HepG2 (cell line): Measurements from ENCODE around the gene TXNL4A. TPM values are rescaled to one million over a fixed set of nuclear protein-coding genes. Genes with fewer than 3 reads are reported as not detected.

Experiments
- CAMTA2 ChIP-seq: sonication (generic); formaldehyde crosslinking; IDR thresholded peaks from 2 replicates; pipeline ENCODE4 v1.4.0; 2020; ENCODE audit warnings: mild to moderate bottlenecking, missing genetic modification reagents, borderline replicate concordance
- ETV6 ChIP-seq: sonication (generic); formaldehyde crosslinking; conservative IDR thresholded peaks from 2 replicates; pipeline ENCODE4 v1.4.0; 2020; ENCODE audit warnings: missing genetic modification reagents
- GABPB1 ChIP-seq: IDR thresholded peaks from 2 replicates; pipeline ENCODE4 v1.6.1; 2016; ENCODE audit warnings: mild to moderate bottlenecking, missing genetic modification reagents, moderate library complexity, missing compliant biosample characterization
- HMG20A ChIP-seq: IDR thresholded peaks from 2 replicates; pipeline ENCODE4 v1.6.1; 2016; ENCODE audit warnings: borderline replicate concordance
- IKZF4 ChIP-seq: sonication (generic); formaldehyde crosslinking; IDR thresholded peaks from 2 replicates; pipeline ENCODE4 v1.5.1; 2020; ENCODE audit warnings: borderline replicate concordance, mild to moderate bottlenecking, low read depth, missing genetic modification reagents; ENCODE audit errors: not compliant biosample characterization
- MEIS2 ChIP-seq: sonication (generic); formaldehyde crosslinking; IDR thresholded peaks from 2 replicates; pipeline ENCODE4 v1.9.0; 2021; ENCODE audit warnings: mild to moderate bottlenecking, missing genetic modification reagents
- PRMT3 ChIP-seq: sonication (generic); formaldehyde crosslinking; IDR thresholded peaks from 2 replicates; pipeline ENCODE4 v1.8.1; 2022; ENCODE audit warnings: low read depth, mild to moderate bottlenecking, moderate library complexity, missing genetic modification reagents, borderline replicate concordance
- TARDBP ChIP-seq: sonication (generic); formaldehyde crosslinking; IDR thresholded peaks from 2 replicates; pipeline ENCODE4 v1.8.0; 2022; ENCODE audit warnings: mild to moderate bottlenecking, missing genetic modification reagents
- ZNF232 ChIP-seq: sonication (generic); formaldehyde crosslinking; IDR thresholded peaks from 2 replicates; pipeline ENCODE4 v1.4.0; 2020; ENCODE audit warnings: missing genetic modification reagents, borderline replicate concordance
- ZNF235 ChIP-seq: sonication (generic); formaldehyde crosslinking; IDR thresholded peaks from 2 replicates; pipeline ENCODE4 v1.8.1; 2023; ENCODE audit warnings: mild to moderate bottlenecking, missing genetic modification reagents, borderline replicate concordance
- ZNF354B ChIP-seq: sonication (generic); formaldehyde crosslinking; IDR thresholded peaks from 2 replicates; pipeline ENCODE4 v1.8.0; 2022; ENCODE audit warnings: mild to moderate bottlenecking, missing genetic modification reagents
- polyA plus RNA-seq, 8 experiments: library from polyadenylated mRNA; depleted of rRNA in 3 of 8; stranded (reverse) in 7 of 8; unstranded in 1 of 8; fragments of >200 nt; fragmentation: Illumina TruSeq in 4 of 8; extraction: Trizol in 4 of 8; gene quantifications; 2 replicates each; pipeline versions ENCODE4 v1.2.1 to v1.2.3, GENCODE V29; 2011 to 2016; ENCODE audit warnings: low read depth in 4 of 8, missing spikeins in 1 of 8, mixed read lengths in 1 of 8; ENCODE audit not compliant: insufficient read depth in 1 of 8
- total RNA-seq, 5 experiments: library from RNA; depleted of rRNA; stranded (reverse); fragments of >200 nt; fragmentation: Illumina TruSeq; extraction: Trizol; gene quantifications; 2 replicates each; pipeline ENCODE4 v1.2.3, GENCODE V29; 2016; ENCODE audit warnings: low read depth in 1 of 5
- TF ChIP-seq, protein P1 (sequence below): IDR thresholded peaks from 2 replicates; pipeline ENCODE4 v1.6.1; 2016; ENCODE audit warnings: low read depth, borderline replicate concordance
- TF ChIP-seq, protein P2 (sequence below): sonication (generic); formaldehyde crosslinking; IDR thresholded peaks from 2 replicates; pipeline ENCODE4 v1.4.0; 2020; ENCODE audit warnings: missing genetic modification reagents
- TF ChIP-seq, protein P3 (sequence below): sonication (generic); formaldehyde crosslinking; IDR thresholded peaks from 2 replicates; pipeline ENCODE4 v1.4.0; 2020; ENCODE audit warnings: missing genetic modification reagents, borderline replicate concordance
- TF ChIP-seq, protein P4 (sequence below): sonication (generic); formaldehyde crosslinking; IDR thresholded peaks from 2 replicates; pipeline ENCODE4 v1.5.1; 2020; ENCODE audit warnings: mild to moderate bottlenecking, missing genetic modification reagents, borderline replicate concordance
- TF ChIP-seq, protein P5 (sequence below): sonication (generic); formaldehyde crosslinking; IDR thresholded peaks from 2 replicates; pipeline ENCODE4 v1.8.0; 2022; ENCODE audit warnings: mild to moderate bottlenecking, missing genetic modification reagents
- TF ChIP-seq, protein P6 (sequence below): sonication (generic); IDR thresholded peaks from 2 replicates; pipeline ENCODE4 v1.6.1; 2016; ENCODE audit warnings: low read depth, borderline replicate concordance

The TXNL4A gene
- total and polyA plus RNA-seq, 2 of the 13 experiments (the other 11 are each of a cell fraction or from before 2014, with no cell fraction given), result 172 to 202 TPM

DNA sequence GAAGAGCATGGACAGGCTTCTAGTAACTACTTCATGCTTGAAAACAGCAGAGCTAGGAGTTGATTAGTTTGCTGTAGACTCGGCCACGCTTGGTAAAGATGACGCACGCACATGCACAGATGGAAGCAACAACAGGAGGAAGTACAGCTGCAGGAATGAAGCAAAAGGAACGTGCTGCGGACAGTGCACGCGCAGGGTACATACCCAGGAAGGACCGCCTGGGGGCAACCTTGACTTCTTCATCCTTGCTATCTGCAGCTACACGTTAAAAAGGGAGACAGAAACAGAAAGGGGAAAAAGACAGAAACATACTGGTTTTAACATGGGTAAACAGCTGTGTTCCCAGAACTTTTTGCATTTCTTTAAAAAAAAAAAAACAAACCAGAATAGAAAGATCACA is 54.6 kb downstream of the TXNL4A start (continued):
- TF ChIP-seq TARDBP, result no peak
- no peak for TF ChIP-seq HMG20A (CRISPR knock-in tag)
- TF ChIP-seq, protein P1, sequence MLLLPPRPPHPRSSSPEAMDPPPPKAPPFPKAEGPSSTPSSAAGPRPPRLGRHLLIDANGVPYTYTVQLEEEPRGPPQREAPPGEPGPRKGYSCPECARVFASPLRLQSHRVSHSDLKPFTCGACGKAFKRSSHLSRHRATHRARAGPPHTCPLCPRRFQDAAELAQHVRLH, result 0 out of 2 replicates have a peak, but pooled peaks have one; percentile 37
- no peak for TF ChIP-seq IKZF4 (CRISPR knock-in tag)
- TF ChIP-seq ZNF232 (CRISPR knock-in tag), result no peak
- TF ChIP-seq PRMT3 (CRISPR knock-in tag), result no peak
- TF ChIP-seq, protein P2, sequence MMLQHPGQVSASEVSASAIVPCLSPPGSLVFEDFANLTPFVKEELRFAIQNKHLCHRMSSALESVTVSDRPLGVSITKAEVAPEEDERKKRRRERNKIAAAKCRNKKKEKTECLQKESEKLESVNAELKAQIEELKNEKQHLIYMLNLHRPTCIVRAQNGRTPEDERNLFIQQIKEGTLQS (CRISPR knock-in tag), result no peak
- TF ChIP-seq MEIS2, result 0 out of 2 replicates have a peak, but pooled peaks have one; percentile 44
- TF ChIP-seq, protein P3, sequence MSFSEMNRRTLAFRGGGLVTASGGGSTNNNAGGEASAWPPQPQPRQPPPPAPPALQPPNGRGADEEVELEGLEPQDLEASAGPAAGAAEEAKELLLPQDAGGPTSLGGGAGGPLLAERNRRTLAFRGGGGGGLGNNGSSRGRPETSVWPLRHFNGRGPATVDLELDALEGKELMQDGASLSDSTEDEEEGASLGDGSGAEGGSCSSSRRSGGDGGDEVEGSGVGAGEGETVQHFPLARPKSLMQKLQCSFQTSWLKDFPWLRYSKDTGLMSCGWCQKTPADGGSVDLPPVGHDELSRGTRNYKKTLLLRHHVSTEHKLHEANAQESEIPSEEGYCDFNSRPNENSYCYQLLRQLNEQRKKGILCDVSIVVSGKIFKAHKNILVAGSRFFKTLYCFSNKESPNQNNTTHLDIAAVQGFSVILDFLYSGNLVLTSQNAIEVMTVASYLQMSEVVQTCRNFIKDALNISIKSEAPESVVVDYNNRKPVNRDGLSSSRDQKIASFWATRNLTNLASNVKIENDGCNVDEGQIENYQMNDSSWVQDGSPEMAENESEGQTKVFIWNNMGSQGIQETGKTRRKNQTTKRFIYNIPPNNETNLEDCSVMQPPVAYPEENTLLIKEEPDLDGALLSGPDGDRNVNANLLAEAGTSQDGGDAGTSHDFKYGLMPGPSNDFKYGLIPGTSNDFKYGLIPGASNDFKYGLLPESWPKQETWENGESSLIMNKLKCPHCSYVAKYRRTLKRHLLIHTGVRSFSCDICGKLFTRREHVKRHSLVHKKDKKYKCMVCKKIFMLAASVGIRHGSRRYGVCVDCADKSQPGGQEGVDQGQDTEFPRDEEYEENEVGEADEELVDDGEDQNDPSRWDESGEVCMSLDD (CRISPR knock-in tag), result no peak
- TF ChIP-seq, protein P4, sequence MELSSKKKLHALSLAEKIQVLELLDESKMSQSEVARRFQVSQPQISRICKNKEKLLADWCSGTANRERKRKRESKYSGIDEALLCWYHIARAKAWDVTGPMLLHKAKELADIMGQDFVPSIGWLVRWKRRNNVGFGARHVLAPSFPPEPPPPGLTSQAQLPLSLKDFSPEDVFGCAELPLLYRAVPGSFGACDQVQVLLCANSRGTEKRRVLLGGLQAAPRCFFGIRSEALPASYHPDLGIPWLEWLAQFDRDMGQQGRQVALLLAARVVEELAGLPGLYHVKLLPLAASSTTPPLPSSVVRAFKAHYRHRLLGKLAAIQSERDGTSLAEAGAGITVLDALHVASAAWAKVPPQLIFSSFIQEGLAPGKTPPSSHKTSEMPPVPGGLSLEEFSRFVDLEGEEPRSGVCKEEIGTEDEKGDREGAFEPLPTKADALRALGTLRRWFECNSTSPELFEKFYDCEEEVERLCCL (CRISPR knock-in tag), result no peak
- TF ChIP-seq, protein P5, sequence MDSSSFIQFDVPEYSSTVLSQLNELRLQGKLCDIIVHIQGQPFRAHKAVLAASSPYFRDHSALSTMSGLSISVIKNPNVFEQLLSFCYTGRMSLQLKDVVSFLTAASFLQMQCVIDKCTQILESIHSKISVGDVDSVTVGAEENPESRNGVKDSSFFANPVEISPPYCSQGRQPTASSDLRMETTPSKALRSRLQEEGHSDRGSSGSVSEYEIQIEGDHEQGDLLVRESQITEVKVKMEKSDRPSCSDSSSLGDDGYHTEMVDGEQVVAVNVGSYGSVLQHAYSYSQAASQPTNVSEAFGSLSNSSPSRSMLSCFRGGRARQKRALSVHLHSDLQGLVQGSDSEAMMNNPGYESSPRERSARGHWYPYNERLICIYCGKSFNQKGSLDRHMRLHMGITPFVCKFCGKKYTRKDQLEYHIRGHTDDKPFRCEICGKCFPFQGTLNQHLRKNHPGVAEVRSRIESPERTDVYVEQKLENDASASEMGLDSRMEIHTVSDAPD (CRISPR knock-in tag), result no peak
- TF ChIP-seq ZNF235, result no peak
- no peak for TF ChIP-seq CAMTA2 (CRISPR knock-in tag)
- TF ChIP-seq GABPB1 (CRISPR knock-in tag), result 0 out of 2 replicates have a peak, but pooled peaks have one; percentile 25
- TF ChIP-seq ZNF354B, result no peak
- TF ChIP-seq, protein P6, sequence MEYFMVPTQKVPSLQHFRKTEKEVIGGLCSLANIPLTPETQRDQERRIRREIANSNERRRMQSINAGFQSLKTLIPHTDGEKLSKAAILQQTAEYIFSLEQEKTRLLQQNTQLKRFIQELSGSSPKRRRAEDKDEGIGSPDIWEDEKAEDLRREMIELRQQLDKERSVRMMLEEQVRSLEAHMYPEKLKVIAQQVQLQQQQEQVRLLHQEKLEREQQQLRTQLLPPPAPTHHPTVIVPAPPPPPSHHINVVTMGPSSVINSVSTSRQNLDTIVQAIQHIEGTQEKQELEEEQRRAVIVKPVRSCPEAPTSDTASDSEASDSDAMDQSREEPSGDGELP, result peak; percentile 58; the same call in 1 of the 2 replicates
- TF ChIP-seq ETV6, result no peak
